Kidney epithelial cell (primary cell): ENCODE measurements around the gene AQP12B. TPM values are rescaled to one million over a fixed set of nuclear protein-coding genes. Genes with fewer than 3 reads are reported as not detected.

Source experiments
- DNase-seq: peaks from one replicate; pipeline ENCODE4 v3.0.0-alpha.2; 2010; ENCODE audit warnings: low read depth
- H3K27me3 ChIP-seq: 2 replicates; pipeline ENCODE4 v1.6.0; 2011; ENCODE audit warnings: low read length; ENCODE audit not compliant: control insufficient read depth, insufficient read depth
- H3K36me3 ChIP-seq: 2 replicates; pipeline ENCODE4 v1.5.1; 2011; ENCODE audit warnings: low read length; ENCODE audit not compliant: control insufficient read depth, insufficient read depth
- H3K4me3 ChIP-seq: 2 replicates; pipeline ENCODE4 v1.5.1; 2011; ENCODE audit warnings: low read depth, mild to moderate bottlenecking, control low read depth, low read length
- total RNA-seq: library from RNA; depleted of rRNA; stranded (reverse); fragments of >200 nt; gene quantifications from 2 replicates; pipeline ENCODE4 v1.2.3, GENCODE V29; 2015
- TF ChIP-seq, protein P1 (sequence below): IDR thresholded peaks from 2 replicates; pipeline ENCODE4 v1.5.1; 2011; ENCODE audit warnings: mild to moderate bottlenecking, moderate library complexity, low read length, control low read depth, inconsistent platforms; ENCODE audit not compliant: insufficient read depth, poor library complexity, severe bottlenecking

Gene AQP12B
- total RNA-seq, 1 donor from 2014 or later, result not detected

DNA sequence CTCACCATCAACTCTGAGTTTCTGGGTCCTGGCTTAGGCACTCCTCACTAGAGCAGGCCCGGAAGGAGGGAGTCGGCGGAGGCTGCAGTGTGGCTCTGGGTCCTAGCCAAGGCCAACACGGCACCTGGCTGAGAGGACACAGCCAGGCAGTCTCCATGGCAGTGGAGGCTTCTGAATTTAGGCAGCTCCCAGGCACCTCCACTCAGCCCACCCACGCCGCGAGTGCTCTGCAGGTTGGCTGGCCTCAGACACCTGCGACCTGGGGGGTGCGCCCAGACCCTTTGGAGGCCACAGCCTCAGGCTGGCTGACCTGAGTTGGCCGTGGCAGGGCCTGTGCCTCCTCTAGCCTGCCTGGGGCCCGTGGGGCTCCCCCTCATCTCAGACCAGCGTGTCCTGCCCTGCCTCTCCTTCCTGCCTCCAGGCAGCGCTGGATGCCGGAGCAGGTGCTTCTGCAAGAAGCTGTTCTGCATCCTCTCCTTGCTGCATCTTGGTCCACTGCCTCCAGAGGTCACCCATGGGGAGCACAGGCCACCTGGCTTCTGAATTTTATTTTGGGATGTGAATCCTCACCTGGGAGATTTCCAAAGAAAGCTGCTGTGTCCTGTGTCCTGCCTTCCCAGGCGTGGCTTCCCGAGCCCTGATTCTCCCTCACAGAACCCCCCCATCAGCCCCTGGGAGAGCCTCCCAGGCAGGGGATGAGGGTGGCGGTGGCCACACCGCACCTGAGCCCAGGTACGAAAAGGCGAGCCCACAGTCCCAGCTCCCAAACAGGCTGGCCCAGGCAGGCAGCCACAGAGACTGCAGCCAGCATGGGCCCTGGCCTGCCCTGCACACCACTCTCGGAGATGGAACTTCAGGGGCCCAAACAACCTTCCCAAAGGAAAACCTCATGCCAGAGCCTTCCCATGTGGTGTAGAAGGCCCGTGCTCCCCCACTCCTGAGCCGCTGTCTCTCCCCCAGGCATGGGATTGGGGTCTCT, 32.4 kb upstream of the AQP12B start:
- Histone ChIP-seq H3K36me3 (no peaks in the 10 kb centered on the region), H3K4me3 (no peak overlapping the region), H3K27me3 (peaks cover 5% of the 10 kb centered on the region)
- TF ChIP-seq, protein P1, sequence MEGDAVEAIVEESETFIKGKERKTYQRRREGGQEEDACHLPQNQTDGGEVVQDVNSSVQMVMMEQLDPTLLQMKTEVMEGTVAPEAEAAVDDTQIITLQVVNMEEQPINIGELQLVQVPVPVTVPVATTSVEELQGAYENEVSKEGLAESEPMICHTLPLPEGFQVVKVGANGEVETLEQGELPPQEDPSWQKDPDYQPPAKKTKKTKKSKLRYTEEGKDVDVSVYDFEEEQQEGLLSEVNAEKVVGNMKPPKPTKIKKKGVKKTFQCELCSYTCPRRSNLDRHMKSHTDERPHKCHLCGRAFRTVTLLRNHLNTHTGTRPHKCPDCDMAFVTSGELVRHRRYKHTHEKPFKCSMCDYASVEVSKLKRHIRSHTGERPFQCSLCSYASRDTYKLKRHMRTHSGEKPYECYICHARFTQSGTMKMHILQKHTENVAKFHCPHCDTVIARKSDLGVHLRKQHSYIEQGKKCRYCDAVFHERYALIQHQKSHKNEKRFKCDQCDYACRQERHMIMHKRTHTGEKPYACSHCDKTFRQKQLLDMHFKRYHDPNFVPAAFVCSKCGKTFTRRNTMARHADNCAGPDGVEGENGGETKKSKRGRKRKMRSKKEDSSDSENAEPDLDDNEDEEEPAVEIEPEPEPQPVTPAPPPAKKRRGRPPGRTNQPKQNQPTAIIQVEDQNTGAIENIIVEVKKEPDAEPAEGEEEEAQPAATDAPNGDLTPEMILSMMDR, result no peak
- no peak for DNase-seq

DNA sequence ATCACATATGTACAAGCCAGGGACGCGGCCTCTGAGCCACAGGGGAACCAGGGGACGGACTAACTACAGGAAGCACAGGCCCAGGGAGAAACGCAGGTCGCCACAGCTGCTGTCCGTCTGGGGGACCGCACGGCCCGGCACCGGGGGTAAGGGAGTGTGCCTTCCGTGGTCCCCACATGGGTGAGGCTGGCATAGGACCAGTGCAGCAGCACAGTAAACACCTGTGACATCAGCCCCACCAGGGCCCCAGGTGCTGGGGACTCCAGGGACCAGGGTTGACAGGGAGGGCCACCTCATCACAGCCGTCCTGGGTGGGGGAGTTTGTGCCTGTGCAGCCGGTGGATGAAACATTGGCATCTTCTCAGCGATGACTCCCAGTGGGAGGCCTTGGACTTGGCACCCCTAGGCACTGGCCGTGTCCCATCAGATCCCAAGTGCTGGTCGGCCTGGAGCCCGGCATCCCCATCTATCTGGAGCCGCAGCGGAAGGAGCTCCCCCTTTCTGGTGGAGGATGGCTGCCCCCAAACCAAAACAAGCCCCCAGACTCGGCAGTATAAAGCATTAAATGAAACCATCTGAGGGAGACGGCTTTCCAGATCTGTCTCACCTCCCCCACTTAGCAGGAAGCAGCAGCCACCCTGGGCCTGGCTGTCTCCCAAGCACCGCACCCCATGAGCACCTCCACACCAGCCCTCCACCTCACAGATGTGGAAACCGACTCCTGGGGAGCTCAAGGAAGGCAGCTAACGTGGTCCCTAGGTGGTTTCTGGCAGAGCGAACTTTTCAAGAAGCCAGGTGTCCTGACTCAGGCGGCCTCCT, 31.5 kb upstream of the AQP12B start:
- no peaks in the 10 kb centered on the region for H3K36me3 ChIP-seq
- TF ChIP-seq, protein P1, result no peak
- H3K27me3 ChIP-seq, result peaks cover 7% of the 10 kb centered on the region
- no peak for DNase-seq
- no peak overlapping the region for H3K4me3 ChIP-seq

DNA sequence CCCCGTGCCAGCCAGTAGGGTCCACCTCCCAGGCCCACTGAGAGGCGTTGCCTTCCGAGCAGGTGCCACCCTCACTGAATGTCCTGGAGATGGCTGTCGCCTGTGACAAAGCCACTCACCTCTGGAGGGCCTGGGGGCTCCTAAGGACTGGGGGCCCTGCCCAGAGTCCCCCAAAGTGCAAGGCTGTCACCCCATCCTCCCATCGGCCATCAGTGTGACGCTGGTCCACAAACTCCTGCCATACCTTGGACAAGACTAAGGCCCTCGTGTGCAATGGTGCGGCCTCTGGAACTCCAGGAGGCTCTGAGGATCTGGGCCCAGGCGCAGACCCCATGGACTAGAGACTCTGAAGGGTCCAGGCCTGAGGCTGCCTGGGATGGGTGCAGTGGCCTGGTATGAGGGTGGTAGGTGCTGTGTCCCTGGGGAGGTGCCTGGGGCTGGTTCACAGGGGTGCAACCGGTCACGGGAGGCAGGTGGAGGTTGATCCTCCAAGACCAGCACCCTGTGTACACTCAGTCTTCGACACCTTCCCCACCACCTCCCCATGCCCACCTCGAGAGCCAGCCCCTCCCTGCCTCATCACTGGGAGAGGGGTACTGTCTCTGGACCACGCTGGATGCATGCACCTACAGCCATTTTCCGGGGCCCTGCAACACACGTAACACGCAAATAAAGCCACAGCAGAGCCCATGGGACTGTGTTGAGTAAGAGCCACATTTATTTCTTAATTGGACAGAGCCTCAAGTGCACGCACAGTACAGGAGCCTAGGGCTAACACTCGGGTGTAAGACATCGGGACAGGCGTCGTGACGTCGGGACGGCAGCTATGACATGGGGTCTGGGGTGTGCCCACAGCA, 30.6 kb upstream of the AQP12B start:
- Histone ChIP-seq H3K27me3 (peaks cover 10% of the 10 kb centered on the region), H3K4me3 (no peak overlapping the region)
- TF ChIP-seq, protein P1, result no peak

DNA sequence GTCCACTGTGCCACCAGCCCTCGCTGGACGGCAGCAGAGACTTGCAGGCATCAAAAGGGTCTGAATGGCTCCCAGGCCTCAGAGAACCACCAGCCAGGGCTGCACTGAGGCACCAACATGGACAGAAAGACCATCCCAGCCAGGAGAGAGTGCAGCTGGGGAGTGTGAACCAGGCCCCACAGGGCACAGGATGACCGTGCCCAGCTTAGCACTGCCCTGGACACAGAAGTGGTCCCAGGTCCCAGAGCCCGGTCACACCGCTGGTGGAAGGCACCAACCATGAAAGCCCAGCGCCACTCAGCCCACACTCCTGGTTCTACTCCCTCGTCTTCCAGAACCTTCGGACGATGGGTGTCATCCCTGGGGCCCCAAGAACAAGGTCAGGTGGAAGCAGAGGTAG, 29.4 kb upstream of the AQP12B start:
- TF ChIP-seq, protein P1, result no peak
- peaks cover 20% of the 10 kb centered on the region for H3K27me3 ChIP-seq

More for the DNA sequence above, 30.6 kb upstream of the AQP12B start:
- no peak for DNase-seq
- H3K36me3 ChIP-seq, result no peaks in the 10 kb centered on the region

DNA sequence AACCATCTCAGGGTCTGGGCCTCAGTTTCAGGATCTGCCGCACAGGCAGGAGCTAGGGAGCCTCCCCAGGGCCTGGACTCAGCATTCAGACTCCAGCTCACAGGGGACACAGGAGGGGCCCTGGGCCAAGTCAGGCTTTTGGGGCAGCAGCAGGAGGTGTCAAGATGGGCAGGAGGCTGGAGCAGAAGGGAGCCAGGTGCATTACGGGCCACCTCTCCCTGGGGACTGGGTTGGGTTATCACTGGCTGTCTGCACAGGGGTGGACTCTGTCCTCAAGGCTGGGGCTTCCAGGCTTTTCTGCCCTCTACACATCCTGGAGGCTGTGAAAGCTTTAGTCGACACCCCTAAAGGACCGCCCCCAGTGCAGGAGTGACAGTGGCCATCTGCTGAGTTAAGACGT, 29.0 kb upstream of the AQP12B start:
- DNase-seq, result no peak
- peaks cover 23% of the 10 kb centered on the region for H3K27me3 ChIP-seq
- TF ChIP-seq, protein P1, result no peak
- H3K4me3 ChIP-seq, result no peak overlapping the region
- no peaks in the 10 kb centered on the region for H3K36me3 ChIP-seq

More for the DNA sequence above, 29.4 kb upstream of the AQP12B start:
- H3K36me3 ChIP-seq, result no peaks in the 10 kb centered on the region
- DNase-seq, result no peak
- no peak overlapping the region for H3K4me3 ChIP-seq
